HG03442 (cell line): ENCODE results near the gene CLDND1.

ENCODE experiments used
- ATAC-seq: cut with Tn5 transposase; IDR thresholded peaks from one replicate; pipeline ENCODE4 v1.9.1; 2021; ENCODE audit warnings: mild to moderate bottlenecking, moderate library complexity; ENCODE audit not compliant: unreplicated experiment

CLDND1 gene

GRCh38 chr3:98521897-98522543, 682 bp downstream of the CLDND1 start:
- peak; percentile 43 for ATAC-seq

GRCh38 chr3:98519351-98519750, 3.4 kb downstream of the CLDND1 start:
- ATAC-seq = no peak

- ATAC-seq = no peak
Observed at GRCh38 chr3:98518816-98519215, 3.9 kb downstream of the CLDND1 start.

GRCh38 chr3:98514948-98515347, 7.8 kb downstream of the CLDND1 start:
- ATAC-seq = no peak

GRCh38 chr3:98513736-98514135, 9.0 kb downstream of the CLDND1 start:
- no peak for ATAC-seq

- ATAC-seq = no peak
Observed at GRCh38 chr3:98513091-98513511, 9.6 kb downstream of the CLDND1 start.

GRCh38 chr3:98512576-98512975, 10.1 kb downstream of the CLDND1 start:
- ATAC-seq = no peak

GRCh38 chr3:98508582-98508981, 14.1 kb downstream of the CLDND1 start:
- no peak for ATAC-seq

- ATAC-seq = no peak
Observed at GRCh38 chr3:98504539-98504938, 18.2 kb downstream of the CLDND1 start.

GRCh38 chr3:98501863-98502576, 20.7 kb downstream of the CLDND1 start:
- ATAC-seq = no peak

GRCh38 chr3:98501270-98501669, 21.4 kb downstream of the CLDND1 start:
- ATAC-seq = no peak

GRCh38 chr3:98500019-98500418, 22.7 kb downstream of the CLDND1 start:
- no peak for ATAC-seq

GRCh38 chr3:98497381-98497780, 25.3 kb downstream of the CLDND1 start, which contains the start of gene OR5K2:
OR5K2 (plus strand) TSS chr3:98497681; CDS start chr3:98497681, 0 bp downstream.
- ATAC-seq = no peak

- no peak for ATAC-seq
Observed at GRCh38 chr3:98483626-98484025, 39.1 kb downstream of the CLDND1 start.

GRCh38 chr3:98482717-98483482, 39.8 kb downstream of the CLDND1 start:
- no peak for ATAC-seq
